Colonic mucosa (tissue), 4 donors: ENCODE measurements around the gene SPINT2. TPM values are rescaled to one million over a fixed set of nuclear protein-coding genes. Genes with fewer than 3 reads are reported as not detected.

Experiments used
- DNase-seq: peaks from one replicate; pipeline ENCODE4 v3.0.0-alpha.2; 2020
- H3K27ac ChIP-seq: fragments of 200-600 bp; one replicate; pipeline ENCODE4 v1.8.0; 2021
- H3K27me3 ChIP-seq: fragments of 200-600 bp; one replicate; pipeline ENCODE4 v1.8.0; 2021
- H3K36me3 ChIP-seq: fragments of 200-600 bp; one replicate; pipeline ENCODE4 v1.8.0; 2021
- H3K4me1 ChIP-seq: fragments of 200-600 bp; one replicate; pipeline ENCODE4 v1.8.0; 2021; ENCODE audit warnings: mild to moderate bottlenecking
- H3K4me3 ChIP-seq: fragments of 200-600 bp; one replicate; pipeline ENCODE4 v1.8.0; 2021
- H3K9ac ChIP-seq, 2 donors: one replicate each; pipeline ENCODE4 v1.7.0; 2013; ENCODE audit warnings: control low read depth in 2 of 2, low read depth in 2 of 2, low read length in 2 of 2
- H3K9me3 ChIP-seq: fragments of 200-600 bp; one replicate; pipeline ENCODE4 v1.8.0; 2021
- CTCF ChIP-seq: fragments of 200-600 bp; IDR thresholded peaks from one replicate; pipeline ENCODE4 v1.8.0; 2022; ENCODE audit warnings: antibody characterized with exemption, mild to moderate bottlenecking
- intact Hi-C: fragments of 100-400 bp; cut with DNase I; formaldehyde crosslinking; loops from one replicate; pipeline ENCODE4 v1.14.1; 2022
- total RNA-seq, 2 donors: library from RNA; stranded (reverse); fragmentation: NEBNext Ultra II Directional in 1 of 2; extraction: Animal tissue kit (Norgen Biotek cat#: 25700) in 1 of 2; gene quantifications; one replicate each; pipeline ENCODE4 v1.2.1, GENCODE V29; 2021
- donor health status: healthy.
- donor health status: DM: no; HTN: no; CAD: no.
- donor health status: DM: no; HTN: no; CAD: no.

The SPINT2 gene
- total RNA-seq, 2 donors from 2014 or later, result 790 to 935 TPM

GRCh38 chr19:38285567-38285966 lies 21.2 kb downstream of the SPINT2 start:
- Histone ChIP-seq H3K4me3 (no peak overlapping the region), H3K27me3 (no peaks in the 10 kb centered on the region), H3K27ac (no peak overlapping the region), H3K9me3 (no peaks in the 10 kb centered on the region), H3K36me3 (peaks cover 4% of the 10 kb centered on the region), H3K4me1 (no peaks in the 10 kb centered on the region), H3K9ac (no peak overlapping the region)
- DNase-seq, result no peak
- intact Hi-C loops, result no loop called here
- no peak for TF ChIP-seq CTCF

GRCh38 chr19:38287604-38288003 lies 23.2 kb downstream of the SPINT2 start:
- Histone ChIP-seq H3K27me3 (no peaks in the 10 kb centered on the region), H3K27ac (no peak overlapping the region), H3K4me1 (no peaks in the 10 kb centered on the region), H3K9me3 (no peaks in the 10 kb centered on the region), H3K4me3 (no peak overlapping the region), H3K9ac (no peak overlapping the region), H3K36me3 (peaks cover 4% of the 10 kb centered on the region)
- intact Hi-C loops, result no loop called here
- no peak for DNase-seq
- no peak for TF ChIP-seq CTCF

- Histone ChIP-seq H3K9me3 (no peaks in the 10 kb centered on the region), H3K9ac (no peak overlapping the region), H3K36me3 (peaks cover 4% of the 10 kb centered on the region), H3K27me3 (no peaks in the 10 kb centered on the region), H3K4me3 (no peak overlapping the region), H3K4me1 (no peaks in the 10 kb centered on the region), H3K27ac (no peak overlapping the region)
- TF ChIP-seq CTCF, result no peak
- no peak for DNase-seq
- intact Hi-C loops, result no loop called here
Measured at GRCh38 chr19:38288123-38288855, 23.9 kb downstream of the SPINT2 start.

- H3K27me3 ChIP-seq, result no peaks in the 10 kb centered on the region
- H3K9ac ChIP-seq, result peak overlapping the region in 1 of 2 donors; percentile 4
- no peaks in the 10 kb centered on the region for H3K9me3 ChIP-seq
- no peak for DNase-seq
- intact Hi-C loops, result no loop called here
- H3K36me3 ChIP-seq, result peaks cover 4% of the 10 kb centered on the region
- H3K4me3 ChIP-seq, result no peak overlapping the region
- TF ChIP-seq CTCF, result no peak
- no peaks in the 10 kb centered on the region for H3K4me1 ChIP-seq
- H3K27ac ChIP-seq, result no peak overlapping the region
Measured at GRCh38 chr19:38289955-38290354, 25.6 kb downstream of the SPINT2 start.

GRCh38 chr19:38290631-38291147 lies 26.3 kb downstream of the SPINT2 start:
- intact Hi-C loops, result no loop called here
- Histone ChIP-seq H3K27ac (no peak overlapping the region), H3K36me3 (peaks cover 3% of the 10 kb centered on the region), H3K4me3 (no peak overlapping the region), H3K9ac (no peak overlapping the region), H3K27me3 (no peaks in the 10 kb centered on the region), H3K9me3 (no peaks in the 10 kb centered on the region), H3K4me1 (no peaks in the 10 kb centered on the region)
- TF ChIP-seq CTCF, result no peak
- DNase-seq, result no peak
